Type B pancreatic cell (in vitro differentiated cells): ENCODE data around the gene TEAD3. TPM values are rescaled to one million over a fixed set of nuclear protein-coding genes. Genes with fewer than 3 reads are reported as not detected.
A peak's percentile ranks its signal among the peaks of the same experiment; 100 is the strongest.

Experiments used
- DNase-seq: peaks from one replicate; pipeline ENCODE4 v3.0.0; 2021; ENCODE audit warnings: mixed read lengths; ENCODE audit not compliant: unreplicated experiment; ENCODE audit errors: extremely low spot score
- H3K27ac Mint-ChIP-seq: 2 replicates; pipeline ENCODE4 v1.8.0; 2021; ENCODE audit warnings: mild to moderate bottlenecking, mixed read lengths
- H3K27me3 Mint-ChIP-seq: 2 replicates; pipeline ENCODE4 v1.8.0; 2021; ENCODE audit warnings: mixed read lengths
- H3K36me3 Mint-ChIP-seq: 2 replicates; pipeline ENCODE4 v1.8.0; 2021; ENCODE audit warnings: mixed read lengths
- H3K4me1 Mint-ChIP-seq: one replicate; pipeline ENCODE4 v1.8.0; 2021; ENCODE audit warnings: mixed read lengths; ENCODE audit not compliant: unreplicated experiment
- H3K4me3 Mint-ChIP-seq: 2 replicates; pipeline ENCODE4 v1.8.0; 2021; ENCODE audit warnings: mild to moderate bottlenecking, mixed read lengths
- H3K9me3 Mint-ChIP-seq: 2 replicates; pipeline ENCODE4 v1.8.0; 2021; ENCODE audit warnings: mixed read lengths
- CTCF ChIP-seq: fragments of 200-600 bp; sonication (generic); conservative IDR thresholded peaks from 2 replicates; pipeline ENCODE4 v1.5.0; 2021; ENCODE audit warnings: antibody characterized with exemption, mild to moderate bottlenecking
- total RNA-seq: library from RNA; stranded (reverse); gene quantifications from 2 replicates; pipeline ENCODE4 v1.2.1, GENCODE V29; 2021; ENCODE audit warnings: low replicate concordance

Gene TEAD3
- total RNA-seq, 1 donor from 2014 or later, result 49.8 TPM

DNA sequence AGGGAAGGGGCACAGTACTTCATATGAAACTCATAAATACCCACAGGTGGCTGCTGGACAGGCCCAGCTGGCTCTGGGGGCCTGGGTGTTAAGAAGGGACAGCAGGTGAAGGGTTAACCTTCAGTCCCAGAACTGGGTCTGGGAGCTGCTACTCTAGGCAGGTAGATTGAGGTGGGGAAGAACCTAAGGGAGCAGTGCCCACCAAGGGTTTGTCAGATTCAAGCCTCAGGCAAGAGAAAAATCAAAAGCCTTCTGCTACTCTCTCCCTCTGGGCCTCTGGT is 23.1 kb downstream of the TEAD3 start:
- DNase-seq, result no peak
- Mint-ChIP-seq H3K9me3 (no peaks in the 10 kb centered on the region), H3K27ac (peak overlapping the region; percentile 75), H3K4me1 (peaks cover 29% of the 10 kb centered on the region), H3K27me3 (peaks cover 3% of the 10 kb centered on the region), H3K36me3 (peaks cover 20% of the 10 kb centered on the region), H3K4me3 (no peak overlapping the region)
- TF ChIP-seq CTCF, result no peak

DNA sequence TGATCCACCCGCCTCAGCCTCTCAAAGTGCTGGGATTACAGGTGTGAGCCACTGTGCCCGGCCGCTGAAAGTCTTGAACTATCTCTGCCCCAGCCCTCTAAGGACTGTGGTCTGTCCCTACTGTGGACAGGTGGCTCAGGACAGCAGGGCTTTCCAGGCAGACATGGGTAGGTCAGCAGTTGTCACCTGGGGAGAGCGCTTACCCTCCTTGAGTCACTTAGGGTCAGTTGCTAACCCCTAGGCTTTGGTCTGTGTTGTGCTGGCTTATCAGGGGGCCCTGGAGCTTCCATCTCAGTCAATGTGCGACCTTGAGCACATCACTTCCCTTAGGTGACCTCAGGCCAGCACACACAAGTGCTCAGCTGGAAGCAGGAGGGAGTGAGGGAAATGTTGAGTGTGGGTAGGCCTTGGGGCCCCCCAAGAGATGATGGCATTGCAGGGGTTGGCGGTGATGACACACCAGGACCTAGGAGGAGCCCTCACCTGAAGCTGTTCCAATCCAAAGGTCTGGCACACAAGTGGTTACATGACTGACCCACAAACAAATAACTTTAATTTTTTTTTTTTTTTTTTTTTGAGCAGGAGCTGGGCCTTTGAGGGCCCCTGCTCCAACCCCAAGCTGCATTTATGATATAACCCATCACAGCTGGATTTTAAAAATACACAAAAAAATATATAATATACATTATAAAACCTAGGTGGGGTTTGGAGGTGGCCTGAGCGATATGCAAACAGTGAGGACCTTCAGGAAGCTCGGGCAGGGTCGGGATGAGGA is 23.6 kb downstream of the TEAD3 start:
- H3K4me1 Mint-ChIP-seq, result peaks cover 29% of the 10 kb centered on the region
- TF ChIP-seq CTCF, result no peak
- peaks cover 3% of the 10 kb centered on the region for H3K27me3 Mint-ChIP-seq
- H3K4me3 Mint-ChIP-seq, result peak overlapping the region; percentile 51
- H3K27ac Mint-ChIP-seq, result peak overlapping the region; percentile 75
- H3K9me3 Mint-ChIP-seq, result no peaks in the 10 kb centered on the region
- no peak for DNase-seq
- peaks cover 20% of the 10 kb centered on the region for H3K36me3 Mint-ChIP-seq

- no peaks in the 10 kb centered on the region for H3K9me3 Mint-ChIP-seq
- H3K36me3 Mint-ChIP-seq, result peaks cover 20% of the 10 kb centered on the region
- peaks cover 3% of the 10 kb centered on the region for H3K27me3 Mint-ChIP-seq
- H3K4me3 Mint-ChIP-seq, result peak overlapping the region; percentile 61
- DNase-seq, result no peak
- no peak for TF ChIP-seq CTCF
- peak overlapping the region; percentile 96 for H3K27ac Mint-ChIP-seq
- peaks cover 29% of the 10 kb centered on the region for H3K4me1 Mint-ChIP-seq
Measured at GRCh38 chr6:35471836-35472345, 25.0 kb downstream of the TEAD3 start.

DNA sequence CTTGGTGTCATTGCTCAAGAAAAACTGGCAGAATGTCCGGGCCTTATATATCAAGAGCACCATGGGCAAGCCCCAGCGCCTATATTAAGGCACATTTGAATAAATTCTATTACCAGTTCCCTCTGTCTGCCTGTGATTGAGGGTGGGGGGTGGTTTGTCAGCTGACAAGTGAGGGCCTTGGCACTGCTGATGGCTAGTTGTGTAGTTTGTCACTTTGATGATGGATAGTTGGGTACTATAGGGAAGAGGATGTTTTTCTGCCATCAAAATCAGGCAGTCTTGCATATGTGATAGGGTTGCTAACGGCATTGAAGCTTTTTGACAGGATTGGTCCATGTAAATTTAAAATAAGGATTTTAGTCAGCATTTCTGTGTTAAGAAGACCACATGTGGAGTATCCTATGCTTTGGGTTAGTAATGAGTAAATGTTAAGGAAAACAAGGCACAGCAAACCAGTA is 26.2 kb downstream of the TEAD3 start:
- H3K4me3 Mint-ChIP-seq, result peak overlapping the region; percentile 94
- H3K4me1 Mint-ChIP-seq, result peaks cover 29% of the 10 kb centered on the region
- H3K36me3 Mint-ChIP-seq, result peaks cover 20% of the 10 kb centered on the region
- DNase-seq, result no peak
- TF ChIP-seq CTCF, result no peak
- peaks cover 3% of the 10 kb centered on the region for H3K27me3 Mint-ChIP-seq
- H3K27ac Mint-ChIP-seq, result peak overlapping the region; percentile 96
- H3K9me3 Mint-ChIP-seq, result no peaks in the 10 kb centered on the region

DNA sequence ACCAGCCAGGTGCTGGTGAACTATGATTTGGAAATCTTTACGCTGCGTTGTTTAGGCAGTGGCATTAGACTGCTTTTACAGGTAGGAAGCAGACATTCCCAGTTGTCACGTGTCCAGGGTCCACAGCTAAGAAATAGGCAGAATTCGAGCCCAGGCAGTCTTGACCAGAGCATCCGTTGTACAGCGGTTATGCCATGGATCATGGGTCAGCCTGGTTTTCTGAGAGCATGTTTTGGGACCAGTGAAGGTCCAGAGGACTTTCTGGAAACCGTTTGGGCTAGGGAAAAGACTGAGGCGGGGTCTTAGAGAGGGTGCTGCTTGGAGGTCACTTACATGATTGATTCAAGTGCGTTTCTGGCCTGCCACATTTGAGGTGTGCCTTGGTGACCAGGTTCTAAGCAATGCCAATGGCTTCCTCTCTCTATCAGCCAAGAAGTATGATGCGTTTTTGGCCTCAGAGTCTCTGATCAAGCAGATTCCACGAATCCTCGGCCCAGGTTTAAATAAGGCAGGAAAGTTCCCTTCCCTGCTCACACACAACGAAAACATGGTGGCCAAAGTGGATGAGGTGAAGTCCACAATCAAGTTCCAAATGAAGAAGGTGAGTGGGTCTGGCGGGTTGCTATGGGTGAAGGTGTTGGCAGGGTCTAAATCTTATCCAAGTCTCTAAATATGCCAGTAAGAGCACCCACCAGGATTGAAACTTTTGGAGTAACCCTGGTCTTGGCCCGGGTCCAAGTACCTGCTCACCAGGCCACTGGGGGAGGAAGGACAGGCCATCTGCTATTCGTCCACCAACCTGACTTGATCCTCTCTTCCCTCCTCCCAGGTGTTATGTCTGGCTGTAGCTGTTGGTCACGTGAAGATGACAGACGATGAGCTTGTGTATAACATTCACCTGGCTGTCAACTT is 26.9 kb downstream of the TEAD3 start:
- Mint-ChIP-seq H3K4me1 (peaks cover 29% of the 10 kb centered on the region), H3K36me3 (peaks cover 20% of the 10 kb centered on the region), H3K27ac (peak overlapping the region; percentile 96)

More for the DNA sequence above, 26.9 kb downstream of the TEAD3 start:
- Mint-ChIP-seq H3K9me3 (no peaks in the 10 kb centered on the region), H3K27me3 (peaks cover 3% of the 10 kb centered on the region), H3K4me3 (peak overlapping the region; percentile 94)
- no peak for DNase-seq
- no peak for TF ChIP-seq CTCF
